ENCODE measurements around the gene OTUB1. TPM values are rescaled to one million over a fixed set of nuclear protein-coding genes. Genes with fewer than 3 reads are reported as not detected.

The OTUB1 gene
- polyA plus RNA-seq, 1 experiment = 99.0 TPM

GRCh38 chr11:64014356-64014755, 28.1 kb downstream of the OTUB1 start:
- Histone ChIP-seq H3K27me3 (ENCODE audit: control insufficient read depth, insufficient read depth, low read length) (peaks cover 2% of the 10 kb centered on the region), H3K27ac (ENCODE audit: low read depth, low read length) (no peak overlapping the region), H3K4me3 (ENCODE audit: low read depth, low read length) (no peak overlapping the region), H3K9me3 (ENCODE audit: control insufficient read depth, insufficient read depth, low read length) (peaks cover 20% of the 10 kb centered on the region)
- no peak for DNase-seq (ENCODE audit: low read depth, low spot score)
- ChIA-PET CTCF (interaction anchor here (0.9 kb wide), 1 partner anchor 137 kb away, joined by 3 read pairs; no protein-coding TSS in a partner anchor), POLR2A (no interaction called here)
- no peak for TF ChIP-seq CTCF (IDR thresholded peaks at IDR 0.05; ENCODE audit: low read depth, low read length)

GRCh38 chr11:64015510-64015909, 29.3 kb downstream of the OTUB1 start:
- DNase-seq (ENCODE audit: low read depth, low spot score) = no peak
- no peak for TF ChIP-seq CTCF (IDR thresholded peaks at IDR 0.05; ENCODE audit: low read depth, low read length)
- Histone ChIP-seq H3K27me3 (ENCODE audit: control insufficient read depth, insufficient read depth, low read length) (peaks cover 9% of the 10 kb centered on the region), H3K9me3 (ENCODE audit: control insufficient read depth, insufficient read depth, low read length) (peaks cover 8% of the 10 kb centered on the region), H3K4me3 (ENCODE audit: low read depth, low read length) (no peak overlapping the region), H3K27ac (ENCODE audit: low read depth, low read length) (no peak overlapping the region)
- CTCF ChIA-PET = interaction anchor here (1.5 kb wide), 1 partner anchor 70 kb away, joined by 3 read pairs; no protein-coding TSS in a partner anchor
- POLR2A ChIA-PET = no interaction called here

- DNase-seq (ENCODE audit: low read depth, low spot score) = no peak
- TF ChIP-seq CTCF (IDR thresholded peaks at IDR 0.05; ENCODE audit: low read depth, low read length) = no peak
- no peak overlapping the region for H3K4me3 ChIP-seq (ENCODE audit: low read depth, low read length)
- peaks cover 1% of the 10 kb centered on the region for H3K9me3 ChIP-seq (ENCODE audit: control insufficient read depth, insufficient read depth, low read length)
- peaks cover 15% of the 10 kb centered on the region for H3K27me3 ChIP-seq (ENCODE audit: control insufficient read depth, insufficient read depth, low read length)
- CTCF ChIA-PET = interaction anchor here (0.8 to 1.5 kb wide), 2 partner anchors 15 to 70 kb away, joined by 3 read pairs; no protein-coding TSS in a partner anchor
- POLR2A ChIA-PET = interaction anchor here (0.7 to 1.4 kb wide), 2 partner anchors 16 to 52 kb away, joined by 3 to 4 read pairs; no protein-coding TSS in a partner anchor
- no peak overlapping the region for H3K27ac ChIP-seq (ENCODE audit: low read depth, low read length)
These were observed 30.0 kb downstream of the OTUB1 start for GRCh38 chr11:64015935-64016845.

- POLR2A ChIA-PET = interaction anchor here (0.6 kb wide), 1 partner anchor 165 kb away, joined by 3 read pairs; no protein-coding TSS in a partner anchor
- no peak overlapping the region for H3K4me3 ChIP-seq (ENCODE audit: low read depth, low read length)
- H3K27me3 ChIP-seq (ENCODE audit: control insufficient read depth, insufficient read depth, low read length) = peaks cover 21% of the 10 kb centered on the region
- TF ChIP-seq CTCF (IDR thresholded peaks at IDR 0.05; ENCODE audit: low read depth, low read length) = no peak
- H3K27ac ChIP-seq (ENCODE audit: low read depth, low read length) = no peak overlapping the region
- CTCF ChIA-PET = interaction anchor here (1.1 kb wide), 1 partner anchor 135 kb away, joined by 3 read pairs; no protein-coding TSS in a partner anchor
- no peaks in the 10 kb centered on the region; the same call in 1 of the 2 replicates for H3K9me3 ChIP-seq (ENCODE audit: control insufficient read depth, insufficient read depth, low read length)
- no peak for DNase-seq (ENCODE audit: low read depth, low spot score)
These were observed 31.6 kb downstream of the OTUB1 start for GRCh38 chr11:64017945-64018224.

- Histone ChIP-seq H3K27me3 (ENCODE audit: control insufficient read depth, insufficient read depth, low read length) (peaks cover 21% of the 10 kb centered on the region), H3K27ac (ENCODE audit: low read depth, low read length) (no peak overlapping the region), H3K9me3 (ENCODE audit: control insufficient read depth, insufficient read depth, low read length) (no peaks in the 10 kb centered on the region; the same call in 1 of the 2 replicates), H3K4me3 (ENCODE audit: low read depth, low read length) (no peak overlapping the region)
- ChIA-PET CTCF (interaction anchor here (1.1 kb wide), 1 partner anchor 134 kb away, joined by 3 read pairs; no protein-coding TSS in a partner anchor), POLR2A (no interaction called here)
- DNase-seq (ENCODE audit: low read depth, low spot score) = no peak
- no peak for TF ChIP-seq CTCF (IDR thresholded peaks at IDR 0.05; ENCODE audit: low read depth, low read length)
These were observed 32.1 kb downstream of the OTUB1 start for GRCh38 chr11:64018310-64018709.

Measured in AG04450 (cell line).